ENCODE data around the gene LINGO3. TPM values are rescaled to one million over a fixed set of nuclear protein-coding genes. Genes with fewer than 3 reads are reported as not detected.

LINGO3 gene
- total and polyA plus RNA-seq, 2 donors (not counting 3 experiments of a cell fraction or from before 2014, with no cell fraction given), result not detected

- Histone ChIP-seq H4K20me1 (replicated peaks; ENCODE audit: control insufficient read depth, extremely low read depth, insufficient read depth, low read length) (no peaks in the 10 kb centered on the region), H3K9me1 (replicated peaks; ENCODE audit: control insufficient read depth, extremely low read depth, insufficient read depth, low read length) (no peaks in the 10 kb centered on the region), H3K9ac (replicated peaks; ENCODE audit: extremely low read depth, insufficient read depth, low read length) (no peak overlapping the region), H3K36me3 (ENCODE audit: control insufficient read depth in 2 of 2, extremely low read depth in 1 of 2, insufficient read depth in 2 of 2, low read length in 2 of 2) (no peaks in the 10 kb centered on the region), H3K9me3 (replicated peaks; ENCODE audit: control insufficient read depth, insufficient read depth, low read length) (no peaks in the 10 kb centered on the region), H3K79me2 (ENCODE audit: control insufficient read depth, insufficient read depth, low read length) (no peaks in the 10 kb centered on the region), H2AFZ (ENCODE audit: low read depth, low read length) (no peak overlapping the region), H3K4me3 (replicated peaks in 1 of 3; ENCODE audit: insufficient read depth in 1 of 3, low read depth in 1 of 3, low read length in 3 of 3) (no peak overlapping the region), H3K27me3 (ENCODE audit: control insufficient read depth in 2 of 2, insufficient read depth in 2 of 2, low read length in 2 of 2) (peaks cover 8 to 27% of the 10 kb centered on the region in 2 experiments), H3K4me1 (ENCODE audit: control insufficient read depth, extremely low read depth, insufficient read depth, low read length) (no peaks in the 10 kb centered on the region), H3K4me2 (ENCODE audit: insufficient read depth, low read length) (no peak overlapping the region), H3K27ac (ENCODE audit: insufficient read depth, low read depth, low read length) (no peak overlapping the region)
- TF ChIP-seq, protein P1, sequence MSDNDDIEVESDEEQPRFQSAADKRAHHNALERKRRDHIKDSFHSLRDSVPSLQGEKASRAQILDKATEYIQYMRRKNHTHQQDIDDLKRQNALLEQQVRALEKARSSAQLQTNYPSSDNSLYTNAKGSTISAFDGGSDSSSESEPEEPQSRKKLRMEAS (IDR thresholded peaks at IDR 0.05; ENCODE audit: insufficient read depth, insufficient read length), result no peak
- no peak for TF ChIP-seq CTCF (IDR thresholded peaks at IDR 0.05; ENCODE audit: extremely low read depth in 1 of 2, insufficient read depth in 1 of 2, low read depth in 1 of 2, low read length in 2 of 2)
- TF ChIP-seq GATA2 (IDR thresholded peaks at IDR 0.05; ENCODE audit: insufficient read depth, insufficient read length, low read depth, low read length), result no peak
- TF ChIP-seq FOS (IDR thresholded peaks at IDR 0.05; ENCODE audit: borderline replicate concordance, insufficient read depth, low read length), result no peak
- no peak for TF ChIP-seq POLR2A (IDR thresholded peaks at IDR 0.05; ENCODE audit: low read depth, low read length)
- CTCF ChIA-PET, result interaction anchor here (1.5 kb wide), 1 partner anchor 11 kb away, joined by 4 read pairs; no protein-coding TSS in a partner anchor
- no TSS peak for BruUV-seq (replicated peaks)
- POLR2A ChIA-PET, result interaction anchor here (0.7 kb wide), 1 partner anchor 23 kb away, joined by 3 read pairs; the partner anchor contains the start of genes LSM7 and SPPL2B
- dilution Hi-C loops (cut with MboI; ENCODE audit: extremely low pct_ligation_motif_present, low sequenced_read_pairs) (no loop called here), intact Hi-C loops (cut with micrococcal nuclease) (no loop called here)
- no peak for DNase-seq (ENCODE audit: low read depth, low spot score)
- FAIRE-seq, result no peak
Measured at GRCh38 chr19:2305452-2306280, 2.3 kb downstream of the LINGO3 start.

Data from endothelial cell of umbilical vein (primary cell).